Neural cell (in vitro differentiated cells): Measurements from ENCODE around the gene ARPC4. TPM values are rescaled to one million over a fixed set of nuclear protein-coding genes. Genes with fewer than 3 reads are reported as not detected.

Source experiments
- H2AFZ ChIP-seq: fragments of 200-600, 300-800 bp; sonication (generic), shearing (Covaris generic); 2 replicates; pipeline ENCODE4 v1.6.0; 2014; ENCODE audit warnings: low read depth, mild to moderate bottlenecking, antibody characterized with exemption, low read length, moderate library complexity
- H3F3A ChIP-seq: fragments of 200-600 bp; shearing (Covaris generic); 2 replicates; pipeline ENCODE4 v1.6.1; 2016; ENCODE audit warnings: mild to moderate bottlenecking, moderate library complexity, mixed read lengths, antibody characterized with exemption, low read length; ENCODE audit not compliant: insufficient read depth, poor library complexity, severe bottlenecking
- H3K27ac ChIP-seq: fragments of 200-600, 300-800 bp; sonication (generic), shearing (Covaris generic); 2 replicates; pipeline ENCODE4 v1.5.1; 2014; ENCODE audit warnings: mild to moderate bottlenecking, low read length, moderate library complexity
- H3K27me3 ChIP-seq: fragments of 300-800, 200-600 bp; sonication (generic), shearing (Covaris generic); 2 replicates; pipeline ENCODE4 v1.6.0; 2014; ENCODE audit warnings: mild to moderate bottlenecking, low read depth, low read length, moderate library complexity; ENCODE audit not compliant: insufficient read depth
- H3K36me3 ChIP-seq: fragments of 300-800, 200-600 bp; sonication (generic), shearing (Covaris generic); 2 replicates; pipeline ENCODE4 v1.5.1; 2014; ENCODE audit warnings: mild to moderate bottlenecking, antibody characterized with exemption, low read length, moderate library complexity; ENCODE audit not compliant: insufficient read depth
- H3K4me2 ChIP-seq: fragments of 300-800, 200-600 bp; sonication (generic), shearing (Covaris generic); 2 replicates; pipeline ENCODE4 v1.6.0; 2014; ENCODE audit warnings: mild to moderate bottlenecking, low read length
- H3K4me3 ChIP-seq: fragments of 300-800, 200-600 bp; sonication (generic), shearing (Covaris generic); 2 replicates; pipeline ENCODE4 v1.5.1; 2014; ENCODE audit warnings: mild to moderate bottlenecking, low read length, moderate library complexity
- H3K79me2 ChIP-seq: fragments of 200-600 bp; shearing (Covaris generic); replicated peaks from 2 replicates; pipeline ENCODE4 v1.6.0; 2014; ENCODE audit warnings: mild to moderate bottlenecking, low read length, moderate library complexity; ENCODE audit not compliant: insufficient read depth
- H3K9ac ChIP-seq: fragments of 300-800, 200-600 bp; sonication (generic), shearing (Covaris generic); 2 replicates; pipeline ENCODE4 v1.6.1; 2016; ENCODE audit warnings: mild to moderate bottlenecking, low read length, mixed read lengths
- H3K9me2 ChIP-seq: fragments of 200-600 bp; shearing (Covaris generic); 2 replicates; pipeline ENCODE4 v1.6.1; 2016; ENCODE audit warnings: mild to moderate bottlenecking, low read length, mixed read lengths; ENCODE audit not compliant: insufficient read depth
- H3K9me3 ChIP-seq: fragments of 200-600, 300-800 bp; sonication (generic), shearing (Covaris generic); 2 replicates; pipeline ENCODE4 v1.6.1; 2016; ENCODE audit warnings: mild to moderate bottlenecking, mixed run types, low read length, moderate library complexity, mixed read lengths
- H4K20me1 ChIP-seq: fragments of 200-600 bp; shearing (Covaris generic); 2 replicates; pipeline ENCODE4 v1.6.1; 2016; ENCODE audit warnings: mild to moderate bottlenecking, mixed run types; ENCODE audit not compliant: insufficient read depth
- CTCF ChIP-seq: fragments of 450-650 bp; IDR thresholded peaks from 2 replicates; pipeline ENCODE4 v1.5.1; 2014; ENCODE audit warnings: antibody characterized with exemption, mild to moderate bottlenecking, moderate library complexity; ENCODE audit not compliant: poor library complexity, severe bottlenecking
- EP300 ChIP-seq: fragments of 450-650 bp; conservative IDR thresholded peaks from 2 replicates; pipeline ENCODE4 v1.6.1; 2014; ENCODE audit warnings: antibody characterized with exemption, mild to moderate bottlenecking, moderate library complexity; ENCODE audit not compliant: poor library complexity, severe bottlenecking
- EZH2 ChIP-seq: fragments of 200-600, 300-800 bp; shearing (Covaris generic), sonication (generic); IDR thresholded peaks from 2 replicates; pipeline ENCODE4 v1.6.1; 2014; ENCODE audit warnings: antibody characterized with exemption, low read length, borderline replicate concordance, mild to moderate bottlenecking; ENCODE audit not compliant: insufficient read depth, poor library complexity, severe bottlenecking
- MXI1 ChIP-seq: fragments of 450-650 bp; conservative IDR thresholded peaks from 2 replicates; pipeline ENCODE4 v1.6.1; 2014; ENCODE audit warnings: antibody characterized with exemption, mild to moderate bottlenecking; ENCODE audit not compliant: poor library complexity, severe bottlenecking
- POLR2AphosphoS5 ChIP-seq: IDR thresholded peaks from 2 replicates; pipeline ENCODE4 v1.6.1; 2012
- RAD21 ChIP-seq: fragments of 450-650 bp; conservative IDR thresholded peaks from 2 replicates; pipeline ENCODE4 v1.6.1; 2014; ENCODE audit warnings: antibody characterized with exemption, mild to moderate bottlenecking, moderate library complexity
- SMC3 ChIP-seq: fragments of 450-650 bp; conservative IDR thresholded peaks from 2 replicates; pipeline ENCODE4 v1.6.1; 2014; ENCODE audit warnings: antibody characterized with exemption, mild to moderate bottlenecking, moderate library complexity; ENCODE audit not compliant: poor library complexity
- TAF1 ChIP-seq: IDR thresholded peaks from 2 replicates; pipeline ENCODE4 v1.6.1; 2012; ENCODE audit warnings: low read depth
- polyA plus RNA-seq: library from polyadenylated mRNA; depleted of rRNA; stranded (reverse); fragments of >200 nt; gene quantifications from 2 replicates; pipeline ENCODE4 v1.2.3, GENCODE V29; 2014
- TF ChIP-seq, protein P1 (sequence below): IDR thresholded peaks from 2 replicates; pipeline ENCODE4 v1.6.1; 2012; ENCODE audit warnings: borderline replicate concordance

ARPC4 gene
- polyA plus RNA-seq, 1 donor from 2014 or later, result 179 TPM

- no peaks in the 10 kb centered on the region for H3K9me3 ChIP-seq
- H3K36me3 ChIP-seq, result no peaks in the 10 kb centered on the region
- H2AFZ ChIP-seq, result no peak overlapping the region
- no peak for TF ChIP-seq POLR2AphosphoS5
- TF ChIP-seq, protein P1, sequence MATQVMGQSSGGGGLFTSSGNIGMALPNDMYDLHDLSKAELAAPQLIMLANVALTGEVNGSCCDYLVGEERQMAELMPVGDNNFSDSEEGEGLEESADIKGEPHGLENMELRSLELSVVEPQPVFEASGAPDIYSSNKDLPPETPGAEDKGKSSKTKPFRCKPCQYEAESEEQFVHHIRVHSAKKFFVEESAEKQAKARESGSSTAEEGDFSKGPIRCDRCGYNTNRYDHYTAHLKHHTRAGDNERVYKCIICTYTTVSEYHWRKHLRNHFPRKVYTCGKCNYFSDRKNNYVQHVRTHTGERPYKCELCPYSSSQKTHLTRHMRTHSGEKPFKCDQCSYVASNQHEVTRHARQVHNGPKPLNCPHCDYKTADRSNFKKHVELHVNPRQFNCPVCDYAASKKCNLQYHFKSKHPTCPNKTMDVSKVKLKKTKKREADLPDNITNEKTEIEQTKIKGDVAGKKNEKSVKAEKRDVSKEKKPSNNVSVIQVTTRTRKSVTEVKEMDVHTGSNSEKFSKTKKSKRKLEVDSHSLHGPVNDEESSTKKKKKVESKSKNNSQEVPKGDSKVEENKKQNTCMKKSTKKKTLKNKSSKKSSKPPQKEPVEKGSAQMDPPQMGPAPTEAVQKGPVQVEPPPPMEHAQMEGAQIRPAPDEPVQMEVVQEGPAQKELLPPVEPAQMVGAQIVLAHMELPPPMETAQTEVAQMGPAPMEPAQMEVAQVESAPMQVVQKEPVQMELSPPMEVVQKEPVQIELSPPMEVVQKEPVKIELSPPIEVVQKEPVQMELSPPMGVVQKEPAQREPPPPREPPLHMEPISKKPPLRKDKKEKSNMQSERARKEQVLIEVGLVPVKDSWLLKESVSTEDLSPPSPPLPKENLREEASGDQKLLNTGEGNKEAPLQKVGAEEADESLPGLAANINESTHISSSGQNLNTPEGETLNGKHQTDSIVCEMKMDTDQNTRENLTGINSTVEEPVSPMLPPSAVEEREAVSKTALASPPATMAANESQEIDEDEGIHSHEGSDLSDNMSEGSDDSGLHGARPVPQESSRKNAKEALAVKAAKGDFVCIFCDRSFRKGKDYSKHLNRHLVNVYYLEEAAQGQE, result no peak
- no peak for TF ChIP-seq EZH2
- TF ChIP-seq MXI1, result no peak
- TF ChIP-seq CTCF, result no peak
- TF ChIP-seq EP300, result no peak
- no peak for TF ChIP-seq SMC3
- TF ChIP-seq TAF1, result no peak
- TF ChIP-seq RAD21, result no peak
- H3F3A ChIP-seq, result no peaks in the 10 kb centered on the region
- no peak overlapping the region for H3K4me2 ChIP-seq
- no peak overlapping the region for H3K9ac ChIP-seq
- no peak overlapping the region for H3K27ac ChIP-seq
- no peaks in the 10 kb centered on the region for H3K9me2 ChIP-seq
- no peaks in the 10 kb centered on the region for H3K79me2 ChIP-seq
- H4K20me1 ChIP-seq, result no peaks in the 10 kb centered on the region
- no peak overlapping the region for H3K4me3 ChIP-seq
- no peaks in the 10 kb centered on the region for H3K27me3 ChIP-seq
Measured at GRCh38 chr3:9783954-9784353, 8.9 kb upstream of the ARPC4 start.

DNA sequence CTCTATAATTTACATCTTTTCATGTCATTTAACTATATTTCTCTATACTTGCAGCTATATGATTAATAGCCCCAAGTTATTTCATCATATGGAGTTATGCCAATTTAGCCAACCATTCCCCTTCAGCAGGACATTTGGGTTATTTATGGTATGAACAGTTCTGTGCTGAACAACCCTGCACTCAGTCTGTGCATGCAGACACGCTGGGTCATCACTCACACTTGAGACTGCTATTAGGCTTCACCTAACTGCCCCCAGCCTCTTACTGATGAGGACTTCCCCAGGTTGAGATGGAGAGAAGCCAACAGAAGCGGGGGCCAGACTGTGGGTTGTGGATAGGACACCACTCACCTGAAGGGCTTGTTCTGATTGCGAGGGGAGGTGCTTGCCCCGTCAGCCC is 7.9 kb upstream of the ARPC4 start:
- Histone ChIP-seq H3K27ac (no peak overlapping the region), H4K20me1 (no peaks in the 10 kb centered on the region)
- no peak for TF ChIP-seq EP300
- TF ChIP-seq, protein P1, result no peak
- no peak for TF ChIP-seq POLR2AphosphoS5
- no peak for TF ChIP-seq TAF1
- no peak for TF ChIP-seq SMC3
- TF ChIP-seq MXI1, result no peak
- no peak for TF ChIP-seq RAD21
- TF ChIP-seq CTCF, result no peak

More for the DNA sequence above, 7.9 kb upstream of the ARPC4 start:
- no peak overlapping the region for H3K9ac ChIP-seq
- no peaks in the 10 kb centered on the region for H3K79me2 ChIP-seq
- no peak overlapping the region for H3K4me3 ChIP-seq
- H3F3A ChIP-seq, result no peaks in the 10 kb centered on the region
- no peaks in the 10 kb centered on the region for H3K9me2 ChIP-seq
- no peaks in the 10 kb centered on the region for H3K36me3 ChIP-seq
- H2AFZ ChIP-seq, result no peak overlapping the region
- H3K9me3 ChIP-seq, result no peaks in the 10 kb centered on the region
- H3K27me3 ChIP-seq, result no peaks in the 10 kb centered on the region
- H3K4me2 ChIP-seq, result no peak overlapping the region
